Activated CD8-positive, alpha-beta memory T cell treated with anti-CD3 and anti-CD28 coated beads, Interleukin-2, amount 50 U/mL, for 4 hours (primary cell): ENCODE data around the gene SCRT2.
"Not testable (repeated sequence)": the region's sequence is repeated elsewhere in the genome, so short reads cannot be mapped to it uniquely, and the experiment has no call there.

Source experiments
- DNase-seq: peaks from one replicate; pipeline ENCODE4 v3.0.0-alpha.2; 2020

Gene SCRT2

DNA sequence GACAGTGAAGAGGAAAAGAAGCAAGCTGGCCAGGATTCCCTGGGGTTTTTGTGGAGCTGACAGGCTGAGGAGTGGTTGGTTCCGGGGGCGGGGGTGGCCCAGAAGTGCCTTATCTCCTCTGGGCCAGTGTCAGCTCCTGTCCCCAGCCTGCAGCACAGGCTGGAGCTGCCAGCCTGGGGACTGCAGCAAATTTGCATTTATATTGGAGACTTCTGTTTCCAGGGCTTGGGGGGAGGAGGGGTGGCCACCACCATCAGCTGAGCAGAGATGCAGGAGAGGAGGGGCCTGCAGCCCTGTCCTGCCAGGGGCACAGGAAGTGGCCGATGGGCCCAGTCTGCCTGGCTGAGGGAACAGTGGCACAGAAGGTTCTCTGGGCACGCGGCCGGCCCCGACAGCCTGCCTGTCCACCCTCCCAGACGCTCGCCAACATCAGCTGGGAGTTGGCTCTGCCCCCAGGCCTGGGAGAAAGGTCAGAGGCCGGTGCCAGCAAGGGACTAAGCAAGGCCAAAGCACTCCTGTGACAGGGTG is 24.3 kb upstream of the SCRT2 start:
- no peak for DNase-seq

- no peak for DNase-seq
Observed at GRCh38 chr20:699342-699741, 23.7 kb upstream of the SCRT2 start.

- DNase-seq: no peak
Observed at GRCh38 chr20:698276-698675, 22.7 kb upstream of the SCRT2 start.

DNA sequence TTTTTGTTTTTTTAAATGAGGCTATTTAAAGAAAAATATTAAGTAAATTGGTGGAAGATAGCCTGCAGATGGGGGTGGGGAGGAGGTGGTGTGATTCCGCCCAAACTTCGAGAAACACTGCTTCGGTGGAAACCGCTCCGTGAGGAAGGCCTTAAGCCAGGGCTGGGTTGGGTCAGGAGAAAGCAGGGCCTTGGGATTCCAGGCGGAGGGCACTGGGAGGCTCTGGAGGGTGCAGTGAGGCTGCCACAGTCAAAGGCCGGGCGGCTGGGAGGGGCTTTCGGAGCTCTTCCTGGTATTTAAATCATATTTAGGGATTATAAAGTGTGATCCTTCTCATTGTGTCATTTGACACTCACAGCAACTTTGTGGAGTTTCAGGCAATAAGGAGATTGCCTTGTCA is 22.2 kb upstream of the SCRT2 start:
- no peak for DNase-seq

GRCh38 chr20:695165-695866 is 19.7 kb upstream of the SCRT2 start:
- no peak for DNase-seq

- no peak for DNase-seq
Observed at GRCh38 chr20:694496-694895, 18.9 kb upstream of the SCRT2 start.

DNA sequence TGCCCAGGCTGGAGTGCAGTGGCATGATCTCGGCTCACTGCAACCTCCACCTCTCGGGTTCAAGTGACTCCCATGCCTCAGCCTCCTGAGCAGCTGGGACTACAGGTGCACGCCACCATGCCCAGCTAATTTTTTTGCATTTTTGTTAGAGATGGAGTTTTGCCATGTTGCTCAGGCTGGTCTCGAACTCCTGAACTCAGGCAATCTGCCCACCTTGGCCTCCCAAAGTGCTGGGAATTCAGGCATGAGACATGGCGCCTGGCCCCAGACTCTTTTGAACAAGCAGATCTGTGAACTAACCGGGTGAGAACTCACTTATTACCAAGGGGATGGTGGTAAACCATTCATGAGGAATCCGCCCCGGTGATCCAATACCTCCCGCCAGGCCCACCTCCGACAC is 18.2 kb upstream of the SCRT2 start:
- not testable (repeated sequence) for DNase-seq

DNA sequence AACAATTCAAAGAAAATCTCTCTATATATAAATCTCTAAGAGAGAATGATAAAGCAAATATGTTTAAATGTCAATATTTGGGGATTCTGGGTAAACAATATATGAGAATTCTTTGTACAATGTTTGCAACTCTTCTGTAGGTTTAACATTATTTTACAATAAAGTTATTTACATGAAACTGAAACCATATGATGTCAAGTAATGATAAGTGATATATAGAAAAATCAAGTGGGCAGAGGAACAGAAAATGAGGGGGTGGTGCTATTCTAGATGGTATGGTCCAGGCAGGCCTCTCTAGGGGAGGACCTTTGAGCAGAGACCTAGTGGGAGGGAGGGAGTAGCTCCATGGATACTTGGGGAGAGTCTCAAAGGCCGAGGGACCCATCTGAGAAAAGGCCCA is 16.4 kb upstream of the SCRT2 start:
- DNase-seq: no peak

GRCh38 chr20:689947-690346 is 14.3 kb upstream of the SCRT2 start:
- DNase-seq: no peak

DNA sequence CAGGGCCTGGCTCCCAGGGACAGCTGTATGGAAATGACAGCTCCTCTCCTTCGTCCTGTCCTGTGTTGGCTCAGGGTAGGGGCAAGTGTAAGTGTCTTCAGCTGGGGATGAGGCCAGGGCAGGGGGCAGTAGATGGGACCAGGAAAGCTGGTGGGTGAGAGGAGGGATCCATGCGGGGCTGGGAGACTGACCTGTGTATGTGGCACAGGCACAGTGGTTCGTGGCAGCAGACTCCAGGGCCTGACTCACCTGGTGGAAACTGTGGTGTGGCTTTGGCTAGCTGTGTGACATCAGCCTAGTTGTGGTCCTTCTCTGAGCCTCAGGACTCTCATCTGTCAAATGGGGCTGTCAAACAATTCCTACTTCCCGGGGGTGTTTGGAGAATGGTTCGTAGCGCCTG is 13.7 kb upstream of the SCRT2 start:
- no peak for DNase-seq

DNA sequence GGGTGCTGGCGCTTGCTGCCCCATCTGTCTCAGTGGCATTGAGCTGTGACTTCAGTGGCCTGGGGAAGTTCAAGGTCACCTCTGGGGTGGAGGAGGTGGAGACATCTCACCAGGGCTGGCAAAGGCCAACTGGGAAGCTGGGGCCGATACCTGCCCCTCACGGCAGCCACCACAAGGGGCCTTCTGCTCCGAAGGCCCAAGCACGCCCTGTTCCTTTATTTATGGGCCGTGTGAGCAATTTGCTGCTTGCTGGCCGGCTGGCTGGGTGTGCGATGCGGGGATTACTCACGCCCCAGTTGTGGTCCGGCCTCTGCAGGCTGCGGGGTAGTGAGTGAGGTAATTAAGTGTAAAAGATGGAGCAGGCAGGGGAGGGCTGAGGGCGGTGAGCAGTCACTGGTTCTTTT is 13.2 kb upstream of the SCRT2 start:
- no peak for DNase-seq

GRCh38 chr20:687468-688203 is 12.0 kb upstream of the SCRT2 start:
- no peak for DNase-seq

DNA sequence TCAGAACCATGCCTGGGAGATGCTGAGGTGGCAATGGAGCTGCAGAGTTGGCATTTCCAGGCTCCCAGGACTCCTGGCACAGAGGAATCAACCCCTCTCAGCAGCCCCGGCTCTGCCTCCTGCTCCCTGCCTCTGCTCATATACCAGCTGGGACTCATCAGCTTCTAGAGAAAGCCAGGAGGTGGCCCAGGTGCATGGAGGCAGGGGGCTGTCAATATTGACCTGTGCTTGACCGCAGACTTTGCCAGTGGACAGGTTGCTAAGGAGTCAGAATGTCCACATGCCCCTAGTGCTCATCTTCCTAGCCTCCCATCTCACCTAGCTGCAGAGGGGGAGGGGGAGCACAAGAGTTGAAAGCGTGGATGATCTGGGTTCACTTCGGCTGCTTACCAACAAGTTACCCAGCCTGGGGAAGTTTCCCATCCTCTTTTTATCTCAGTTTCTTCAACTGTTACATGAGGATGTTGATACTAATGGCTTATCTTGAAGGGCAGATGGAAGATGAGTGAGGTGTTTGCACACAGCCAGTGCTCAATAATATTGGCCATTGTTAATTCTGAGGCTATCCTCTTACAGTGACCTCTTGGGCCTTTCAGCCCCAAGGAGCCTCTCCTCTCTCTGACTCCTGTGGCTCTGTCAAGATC is 9.2 kb upstream of the SCRT2 start:
- no peak for DNase-seq

- DNase-seq: no peak
Observed at GRCh38 chr20:682123-682522, 6.5 kb upstream of the SCRT2 start.

DNA sequence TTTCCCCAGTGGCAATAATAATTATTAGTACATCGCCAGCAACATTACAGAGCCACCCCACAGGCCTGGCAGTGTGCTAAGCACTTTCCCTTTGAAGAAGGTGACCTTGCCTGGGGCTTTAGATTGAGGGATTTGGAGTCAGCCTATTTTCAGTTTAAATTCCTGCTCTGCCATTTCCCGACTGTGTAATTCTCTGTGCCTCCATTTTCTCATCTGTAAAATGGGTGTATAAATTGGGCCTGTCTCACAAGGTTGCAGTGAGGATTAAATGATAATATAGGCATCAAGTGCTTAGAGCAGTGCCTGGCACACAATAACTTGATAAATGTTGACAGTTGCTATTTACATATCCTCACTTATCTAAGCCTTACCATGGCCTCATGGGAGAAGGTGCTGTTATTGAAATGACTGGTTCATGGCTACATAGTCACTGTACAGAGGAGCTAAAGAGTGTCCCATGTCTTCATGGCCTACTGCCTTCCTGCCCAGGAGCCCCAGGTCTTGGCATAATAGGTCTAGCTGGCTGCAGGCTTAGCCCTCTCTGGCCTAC is 5.1 kb upstream of the SCRT2 start:
- no peak for DNase-seq

- no peak for DNase-seq
Observed at GRCh38 chr20:677957-678356, 2.4 kb upstream of the SCRT2 start.

DNA sequence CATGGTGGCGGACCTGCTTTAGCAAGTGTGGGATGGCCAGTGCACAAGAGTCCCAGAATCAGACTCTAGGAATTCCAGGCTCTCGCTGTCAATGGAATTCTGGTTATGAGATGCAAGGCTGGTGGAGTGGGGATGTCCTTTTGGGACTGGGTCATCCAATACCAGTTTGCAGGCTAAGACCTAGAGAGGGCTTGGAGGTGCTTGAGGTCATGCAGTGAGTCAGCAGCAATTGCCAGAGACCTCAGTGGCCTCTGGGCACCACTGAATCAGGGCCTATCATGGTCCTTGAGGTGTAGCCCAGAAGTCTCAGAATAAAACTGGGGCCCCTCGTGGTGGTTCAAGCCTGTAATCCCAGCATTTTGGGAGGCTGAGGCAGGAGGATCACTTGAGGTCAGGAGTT is 1.4 kb upstream of the SCRT2 start:
- DNase-seq: no peak

GRCh38 chr20:676315-676937 is 824 bp upstream of the SCRT2 start:
- no peak for DNase-seq

DNA sequence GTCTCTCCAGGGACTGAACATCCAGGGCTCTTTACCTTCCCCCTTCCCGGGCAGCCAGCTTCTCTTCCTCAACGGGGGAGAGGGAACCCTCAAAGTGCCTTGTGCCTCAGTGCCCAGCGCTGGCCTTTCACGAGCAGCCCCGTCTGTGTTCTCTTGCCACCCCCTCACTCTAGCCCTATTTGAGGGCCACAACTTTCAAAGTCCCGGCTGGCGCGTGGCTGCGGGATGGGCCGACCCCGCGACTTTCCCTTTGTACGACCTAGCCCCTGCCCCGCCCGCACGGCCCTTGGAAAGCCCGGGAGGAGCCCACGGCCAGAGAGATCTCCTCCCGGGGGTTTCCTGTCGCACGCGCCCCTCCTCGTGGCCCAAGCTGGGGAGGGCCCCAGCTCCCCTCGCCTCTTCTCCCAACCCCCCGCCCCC is 559 bp downstream of the SCRT2 start:
- no peak for DNase-seq

DNA sequence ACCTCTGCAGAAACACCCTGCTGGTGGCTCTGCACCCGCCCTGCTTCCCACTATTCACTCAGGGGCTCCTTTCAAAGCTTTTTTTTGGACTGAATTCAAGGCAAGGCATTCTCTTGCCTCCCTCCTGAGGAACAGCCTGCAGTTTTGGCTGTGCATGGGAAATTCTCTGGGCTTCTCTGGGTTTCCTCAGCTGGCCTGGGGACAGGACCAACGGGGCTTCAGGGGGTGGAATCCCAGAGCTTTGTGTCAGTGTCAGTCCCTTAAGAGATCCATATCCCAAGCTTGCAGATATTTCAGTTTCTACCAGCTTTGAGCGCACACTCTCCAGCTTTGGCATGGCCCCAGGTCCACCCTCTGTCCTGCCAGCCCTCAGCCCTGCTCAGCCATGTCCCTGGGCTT is 2.0 kb downstream of the SCRT2 start:
- no peak for DNase-seq

- no peak for DNase-seq
Observed at GRCh38 chr20:672963-673602, 2.5 kb downstream of the SCRT2 start.

DNA sequence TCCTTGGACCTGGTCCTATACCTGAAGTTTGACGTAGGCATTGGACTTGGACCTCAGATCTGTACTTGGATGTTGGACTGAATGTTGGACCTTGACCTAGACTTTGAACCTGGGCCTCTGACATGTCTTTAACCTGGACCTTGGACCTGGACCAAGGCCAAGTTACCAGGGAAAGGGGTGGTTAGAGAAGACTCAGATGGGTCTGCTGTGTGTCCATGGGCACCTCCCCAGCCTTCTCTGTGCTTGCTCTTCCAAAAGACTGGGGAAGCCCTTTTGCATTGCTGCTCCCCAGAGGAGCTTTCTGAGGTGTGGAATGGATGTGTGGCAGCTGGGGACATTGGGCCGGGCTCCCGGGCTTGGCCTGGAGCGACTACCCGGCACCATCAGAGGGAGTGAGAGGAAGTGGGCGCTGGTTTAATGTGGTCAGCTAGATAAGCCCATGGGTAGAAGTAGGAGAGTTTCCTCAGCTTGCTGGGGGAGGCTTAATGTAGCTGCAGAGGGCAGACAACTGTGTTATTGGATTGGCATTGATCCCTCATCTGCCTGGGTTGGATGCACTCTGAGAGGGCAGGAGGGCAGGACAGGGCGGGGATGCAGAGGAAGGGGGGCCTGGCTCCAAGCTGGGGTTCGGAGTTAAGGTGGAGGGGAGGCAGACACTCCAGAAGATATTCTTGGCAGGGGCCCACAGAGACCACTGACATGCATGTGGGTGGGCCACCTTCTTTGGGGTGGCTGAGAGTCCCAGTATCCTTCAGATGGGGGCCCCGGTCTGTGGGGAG is 4.2 kb downstream of the SCRT2 start:
- no peak for DNase-seq
